Measurements from ENCODE around the gene SDCBP2. TPM values are rescaled to one million over a fixed set of nuclear protein-coding genes. Genes with fewer than 3 reads are reported as not detected.

SDCBP2 gene
- total RNA-seq, 2 donors from 2014 or later, result 1.5 to 5.1 TPM

- Mint-ChIP-seq H3K27me3 (ENCODE audit: insufficient read depth) (peaks cover 25% of the 10 kb centered on the region), H3K9me3 (no peaks in the 10 kb centered on the region), H3K4me3 (no peak overlapping the region), H3K27ac (no peak overlapping the region), H3K36me3 (ENCODE audit: low read depth) (no peaks in the 10 kb centered on the region), H3K4me1 (no peaks in the 10 kb centered on the region)
- H3K4me1 ChIP-seq (ENCODE audit: control insufficient read depth, insufficient read depth, low read length), result no peaks in the 10 kb centered on the region
- no peaks in the 10 kb centered on the region for H3K9me3 ChIP-seq (ENCODE audit: control insufficient read depth, low read length)
- no peak overlapping the region for H3K9ac ChIP-seq (ENCODE audit: extremely low read depth, low read length, poor library complexity, severe bottlenecking)
- TF ChIP-seq, protein P1, sequence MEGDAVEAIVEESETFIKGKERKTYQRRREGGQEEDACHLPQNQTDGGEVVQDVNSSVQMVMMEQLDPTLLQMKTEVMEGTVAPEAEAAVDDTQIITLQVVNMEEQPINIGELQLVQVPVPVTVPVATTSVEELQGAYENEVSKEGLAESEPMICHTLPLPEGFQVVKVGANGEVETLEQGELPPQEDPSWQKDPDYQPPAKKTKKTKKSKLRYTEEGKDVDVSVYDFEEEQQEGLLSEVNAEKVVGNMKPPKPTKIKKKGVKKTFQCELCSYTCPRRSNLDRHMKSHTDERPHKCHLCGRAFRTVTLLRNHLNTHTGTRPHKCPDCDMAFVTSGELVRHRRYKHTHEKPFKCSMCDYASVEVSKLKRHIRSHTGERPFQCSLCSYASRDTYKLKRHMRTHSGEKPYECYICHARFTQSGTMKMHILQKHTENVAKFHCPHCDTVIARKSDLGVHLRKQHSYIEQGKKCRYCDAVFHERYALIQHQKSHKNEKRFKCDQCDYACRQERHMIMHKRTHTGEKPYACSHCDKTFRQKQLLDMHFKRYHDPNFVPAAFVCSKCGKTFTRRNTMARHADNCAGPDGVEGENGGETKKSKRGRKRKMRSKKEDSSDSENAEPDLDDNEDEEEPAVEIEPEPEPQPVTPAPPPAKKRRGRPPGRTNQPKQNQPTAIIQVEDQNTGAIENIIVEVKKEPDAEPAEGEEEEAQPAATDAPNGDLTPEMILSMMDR (conservative IDR thresholded peaks at IDR 0.05), result no peak
- no peak for DNase-seq
- peaks cover 4% of the 10 kb centered on the region for H3K27me3 ChIP-seq (ENCODE audit: control insufficient read depth, insufficient read depth, low read length, poor library complexity, severe bottlenecking)
- H3K36me3 ChIP-seq (ENCODE audit: control insufficient read depth, insufficient read depth, low read length), result no peaks in the 10 kb centered on the region
- no peak overlapping the region for H3K4me3 ChIP-seq (ENCODE audit: low read length)
- WGBS, 2 experiments (ENCODE audit: insufficient coverage in 1 of 2, insufficient read length in 1 of 2), result 78 to 100% methylated on average over 2 to 4 of the region's 4 CpGs
- no peak overlapping the region for H3K27ac ChIP-seq (ENCODE audit: low read depth, low read length)
Observed at GRCh38 chr20:1319051-1319450, 9.9 kb downstream of the SDCBP2 start.

DNA sequence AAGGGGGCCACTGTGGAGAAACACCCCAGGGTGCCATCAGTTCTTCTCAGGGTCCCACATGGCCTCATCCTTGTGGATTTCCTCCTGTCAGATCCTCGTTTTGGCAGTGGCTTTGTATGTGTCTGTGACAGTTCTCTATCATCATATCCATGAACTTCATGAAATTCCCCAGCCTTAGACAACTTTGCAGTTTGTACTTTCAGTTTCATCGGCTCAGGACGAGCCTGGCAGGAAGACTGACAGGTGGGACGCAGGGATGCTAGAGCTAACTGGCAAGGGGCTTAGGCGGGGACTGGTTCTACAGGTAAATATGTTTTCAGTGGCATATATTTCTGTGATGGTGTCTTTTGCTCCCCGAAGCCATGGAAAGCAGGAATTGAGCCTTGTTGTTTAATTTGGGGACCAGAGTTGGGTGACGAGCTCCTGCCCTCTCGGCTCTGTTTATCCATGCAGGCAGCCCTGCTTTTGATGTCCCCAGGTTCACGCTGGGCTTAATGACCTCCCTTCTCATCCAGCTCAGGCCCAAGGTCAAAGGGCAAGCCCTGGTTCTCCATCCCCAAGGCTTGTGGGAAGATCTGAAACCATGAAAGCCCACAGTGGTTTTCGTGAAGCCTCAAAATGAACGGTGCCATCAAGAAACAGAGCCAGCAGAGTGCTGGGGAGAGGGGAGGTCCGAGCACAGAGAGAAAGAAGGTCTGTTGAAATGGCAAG is 11.2 kb downstream of the SDCBP2 start:
- H3K9ac ChIP-seq (ENCODE audit: extremely low read depth, low read length, poor library complexity, severe bottlenecking), result no peak overlapping the region
- no peaks in the 10 kb centered on the region for H3K9me3 Mint-ChIP-seq
- no peak overlapping the region for H3K27ac ChIP-seq (ENCODE audit: low read depth, low read length)
- TF ChIP-seq, protein P1 (conservative IDR thresholded peaks at IDR 0.05), result no peak
- H3K4me3 Mint-ChIP-seq, result no peak overlapping the region
- WGBS, 2 experiments (ENCODE audit: insufficient coverage in 1 of 2, insufficient read length in 1 of 2), result 70 to 76% methylated on average over 7 to 12 of the region's 12 CpGs
- no peaks in the 10 kb centered on the region for H3K9me3 ChIP-seq (ENCODE audit: control insufficient read depth, low read length)
- peaks cover 28% of the 10 kb centered on the region for H3K27me3 Mint-ChIP-seq (ENCODE audit: insufficient read depth)
- no peak overlapping the region for H3K4me3 ChIP-seq (ENCODE audit: low read length)
- DNase-seq, result no peak
- H3K4me1 Mint-ChIP-seq, result no peaks in the 10 kb centered on the region
- no peaks in the 10 kb centered on the region for H3K36me3 ChIP-seq (ENCODE audit: control insufficient read depth, insufficient read depth, low read length)
- no peaks in the 10 kb centered on the region for H3K36me3 Mint-ChIP-seq (ENCODE audit: low read depth)
- no peak overlapping the region for H3K27ac Mint-ChIP-seq
- no peaks in the 10 kb centered on the region for H3K4me1 ChIP-seq (ENCODE audit: control insufficient read depth, insufficient read depth, low read length)
- H3K27me3 ChIP-seq (ENCODE audit: control insufficient read depth, insufficient read depth, low read length, poor library complexity, severe bottlenecking), result peaks cover 4% of the 10 kb centered on the region

- no peak for DNase-seq
- H3K36me3 Mint-ChIP-seq (ENCODE audit: low read depth), result no peaks in the 10 kb centered on the region
- H3K4me1 Mint-ChIP-seq, result no peaks in the 10 kb centered on the region
- WGBS, 2 experiments (ENCODE audit: insufficient coverage in 1 of 2, insufficient read length in 1 of 2), result 88 to 90% methylated on average over 4 to 5 of the region's 5 CpGs
- peaks cover 34% of the 10 kb centered on the region for H3K27me3 Mint-ChIP-seq (ENCODE audit: insufficient read depth)
- Histone ChIP-seq H3K9me3 (ENCODE audit: control insufficient read depth, low read length) (no peaks in the 10 kb centered on the region), H3K27me3 (ENCODE audit: control insufficient read depth, insufficient read depth, low read length, poor library complexity, severe bottlenecking) (peaks cover 4% of the 10 kb centered on the region), H3K4me1 (ENCODE audit: control insufficient read depth, insufficient read depth, low read length) (no peaks in the 10 kb centered on the region), H3K4me3 (ENCODE audit: low read length) (no peak overlapping the region), H3K9ac (ENCODE audit: extremely low read depth, low read length, poor library complexity, severe bottlenecking) (no peak overlapping the region), H3K36me3 (ENCODE audit: control insufficient read depth, insufficient read depth, low read length) (no peaks in the 10 kb centered on the region), H3K27ac (ENCODE audit: low read depth, low read length) (no peak overlapping the region)
- no peaks in the 10 kb centered on the region for H3K9me3 Mint-ChIP-seq
- no peak overlapping the region for H3K27ac Mint-ChIP-seq
- TF ChIP-seq, protein P1 (conservative IDR thresholded peaks at IDR 0.05), result no peak
- H3K4me3 Mint-ChIP-seq, result no peak overlapping the region
Observed at GRCh38 chr20:1315804-1316203, 13.1 kb downstream of the SDCBP2 start.
